GM23338 (cell line): ENCODE results near the gene OBSCN. TPM values are rescaled to one million over a fixed set of nuclear protein-coding genes. Genes with fewer than 3 reads are reported as not detected.

Source experiments
- ATAC-seq: fragments of 200-7000 bp; cut with Tn5 transposase; 3 replicates; pipeline ENCODE4 v1.9.1; 2020
- DNase-seq: peaks from one replicate; pipeline ENCODE4 v3.0.0-alpha.2; 2015; ENCODE audit warnings: low spot score
- H2AFZ ChIP-seq: fragments of 200-600 bp; sonication (generic); 2 replicates; pipeline ENCODE4 v1.8.0; 2016; ENCODE audit warnings: antibody characterized with exemption, mild to moderate bottlenecking, moderate library complexity
- H3F3A ChIP-seq: fragments of 200-600 bp; sonication (generic); replicated peaks from 2 replicates; pipeline ENCODE4 v1.8.0; 2017; ENCODE audit warnings: antibody characterized with exemption, mixed run types, low read depth
- H3K27ac ChIP-seq: fragments of 200-600 bp; sonication (generic); 2 replicates; pipeline ENCODE4 v1.6.1; 2016; ENCODE audit warnings: low read depth
- H3K27me3 ChIP-seq: fragments of 200-600 bp; sonication (generic); 2 replicates; pipeline ENCODE4 v1.8.0; 2016; ENCODE audit warnings: mild to moderate bottlenecking, mixed run types, moderate library complexity; ENCODE audit not compliant: insufficient read depth
- H3K36me3 ChIP-seq: fragments of 200-600 bp; sonication (generic); 2 replicates; pipeline ENCODE4 v1.8.0; 2016; ENCODE audit warnings: mild to moderate bottlenecking; ENCODE audit not compliant: insufficient read depth
- H3K4me1 ChIP-seq: fragments of 200-600 bp; sonication (generic); 2 replicates; pipeline ENCODE4 v1.8.0; 2016; ENCODE audit warnings: mild to moderate bottlenecking, moderate library complexity; ENCODE audit not compliant: insufficient read depth
- H3K4me2 ChIP-seq: fragments of 200-600 bp; sonication (generic); 2 replicates; pipeline ENCODE4 v1.7.1; 2017; ENCODE audit warnings: mixed run types
- H3K4me3 ChIP-seq: fragments of 200-600 bp; sonication (generic); 2 replicates; pipeline ENCODE4 v1.6.1; 2016; ENCODE audit warnings: mixed run types
- H3K79me2 ChIP-seq: fragments of 200-600 bp; sonication (generic); replicated peaks from 2 replicates; pipeline ENCODE4 v1.8.0; 2017; ENCODE audit warnings: mild to moderate bottlenecking; ENCODE audit not compliant: insufficient read depth
- H3K9me2 ChIP-seq: fragments of 200-600 bp; sonication (generic); 2 replicates; pipeline ENCODE4 v1.8.0; 2017; ENCODE audit not compliant: insufficient read depth
- H4K20me1 ChIP-seq: fragments of 200-600 bp; sonication (generic); replicated peaks from 2 replicates; pipeline ENCODE4 v1.8.0; 2017; ENCODE audit warnings: mild to moderate bottlenecking; ENCODE audit not compliant: insufficient read depth
- H3K27ac Mint-ChIP-seq: 2 replicates; pipeline ENCODE4 v1.8.0; 2020; ENCODE audit warnings: inconsistent platforms, mild to moderate bottlenecking, moderate library complexity, mixed read lengths
- H3K27me3 Mint-ChIP-seq: 3 replicates; pipeline ENCODE4 v1.8.0; 2022; ENCODE audit warnings: low read depth, mild to moderate bottlenecking, moderate library complexity, mixed read lengths, inconsistent platforms; ENCODE audit not compliant: insufficient read depth, poor library complexity
- H3K36me3 Mint-ChIP-seq: 3 replicates; pipeline ENCODE4 v1.8.0; 2021; ENCODE audit warnings: low read depth, mild to moderate bottlenecking, inconsistent platforms, moderate library complexity, mixed read lengths
- H3K4me1 Mint-ChIP-seq: 3 replicates; pipeline ENCODE4 v1.8.0; 2020; ENCODE audit warnings: mild to moderate bottlenecking, inconsistent platforms, mixed read lengths
- H3K4me3 Mint-ChIP-seq: 3 replicates; pipeline ENCODE4 v1.8.0; 2021; ENCODE audit warnings: moderate library complexity, mild to moderate bottlenecking, inconsistent platforms, mixed read lengths
- H3K9me3 Mint-ChIP-seq: 3 replicates; pipeline ENCODE4 v1.8.0; 2020; ENCODE audit warnings: moderate library complexity, mild to moderate bottlenecking, inconsistent platforms, mixed read lengths
- CTCF ChIP-seq, 2 experiments: fragments of 200-600 bp in 1 of 2; sonication (generic) in 1 of 2; conservative IDR thresholded peaks; 2 replicates each; pipeline versions ENCODE4 v1.5.1 to v1.6.1; 2016 to 2017; ENCODE audit warnings: antibody characterized with exemption in 2 of 2, low read depth in 2 of 2, mild to moderate bottlenecking in 2 of 2, moderate library complexity in 1 of 2
- EZH2 ChIP-seq: fragments of 200-600 bp; sonication (generic); IDR thresholded peaks from one replicate; pipeline ENCODE4 v1.8.0; 2017; ENCODE audit warnings: antibody characterized with exemption, mild to moderate bottlenecking, low read depth; ENCODE audit not compliant: unreplicated experiment
- EZH2phosphoT487 ChIP-seq: fragments of 200-600 bp; sonication (generic); IDR thresholded peaks from one replicate; pipeline ENCODE4 v1.8.1; 2018; ENCODE audit warnings: antibody characterized with exemption; ENCODE audit not compliant: unreplicated experiment
- JUNB ChIP-seq: IDR thresholded peaks from one replicate; pipeline ENCODE4 v1.6.1; 2016; ENCODE audit warnings: antibody characterized with exemption; ENCODE audit not compliant: unreplicated experiment
- NANOG ChIP-seq: IDR thresholded peaks from 2 replicates; pipeline ENCODE4 v1.6.1; 2016; ENCODE audit warnings: antibody characterized with exemption, borderline replicate concordance
- REST ChIP-seq: IDR thresholded peaks from one replicate; pipeline ENCODE4 v1.6.1; 2018; ENCODE audit warnings: antibody characterized with exemption; ENCODE audit not compliant: unreplicated experiment
- STAT1 ChIP-seq: IDR thresholded peaks from one replicate; pipeline ENCODE4 v1.6.1; 2016; ENCODE audit warnings: antibody characterized with exemption; ENCODE audit not compliant: unreplicated experiment
- ZNF114 ChIP-seq: fragments of 250-450 bp; sonication (Bioruptor Pico); IDR thresholded peaks from 2 replicates; pipeline ENCODE4 v1.5.0; 2020; ENCODE audit warnings: mild to moderate bottlenecking, moderate library complexity
- ZNF331 ChIP-seq: fragments of 250-450 bp; sonication (Bioruptor Pico); IDR thresholded peaks from 2 replicates; pipeline ENCODE4 v1.5.0; 2020; ENCODE audit warnings: low read depth, mild to moderate bottlenecking, moderate library complexity
- polyA plus RNA-seq: library from polyadenylated mRNA; unstranded; fragments of >200 nt; fragmentation: Nextera tagmentation; extraction: Ambion mirVana; gene quantifications from 2 replicates; pipeline ENCODE4 v1.2.1, GENCODE V29; 2016
- total RNA-seq: library from RNA; depleted of rRNA; stranded (reverse); fragments of >200 nt; shearing (Covaris generic); gene quantifications from 2 replicates; pipeline ENCODE4 v1.2.3, GENCODE V29; 2014

Gene OBSCN
- total and polyA plus RNA-seq, 2 experiments from 2014 or later, result 8.4 to 38.5 TPM

- ATAC-seq (no peak), DNase-seq (no peak)
- Histone ChIP-seq H3K27ac (no peak overlapping the region), H3K27me3 (no peaks in the 10 kb centered on the region), H2AFZ (no peak overlapping the region), H3K4me1 (no peaks in the 10 kb centered on the region), H3K4me2 (no peak overlapping the region), H3K79me2 (no peaks in the 10 kb centered on the region), H3K9me2 (0 out of 2 replicates have a peak, but pooled peaks cover 6% of the 10 kb centered on the region), H3K36me3 (no peaks in the 10 kb centered on the region), H4K20me1 (no peaks in the 10 kb centered on the region), H3F3A (no peaks in the 10 kb centered on the region), H3K4me3 (no peak overlapping the region)
- H3K9me3 Mint-ChIP-seq, result peaks cover 9% of the 10 kb centered on the region
- H3K27me3 Mint-ChIP-seq, result peaks cover 5% of the 10 kb centered on the region
- TF ChIP-seq REST, result no peak
- no peak for TF ChIP-seq ZNF331 (CRISPR knock-in tag)
- no peak for TF ChIP-seq NANOG
- H3K36me3 Mint-ChIP-seq, result peaks cover 10% of the 10 kb centered on the region
- no peak overlapping the region for H3K4me3 Mint-ChIP-seq
- H3K27ac Mint-ChIP-seq, result peak overlapping the region; percentile 58; the same call in 1 of the 2 replicates
- no peaks in the 10 kb centered on the region for H3K4me1 Mint-ChIP-seq
These were observed 105.9 kb downstream of the OBSCN start for GRCh38 chr1:228313536-228314277.

- Mint-ChIP-seq H3K36me3 (peaks cover 9% of the 10 kb centered on the region), H3K4me3 (no peak overlapping the region), H3K4me1 (no peaks in the 10 kb centered on the region), H3K9me3 (peaks cover 9% of the 10 kb centered on the region; the same call in 2 of the 3 replicates), H3K27me3 (peaks cover 5% of the 10 kb centered on the region), H3K27ac (peak overlapping the region; percentile 58; the same call in 1 of the 2 replicates)
- H3K4me2 ChIP-seq, result no peak overlapping the region
- no peak overlapping the region for H3K27ac ChIP-seq
- ATAC-seq (no peak), DNase-seq (no peak)
- H3K9me2 ChIP-seq, result peaks cover 9% of the 10 kb centered on the region; the same call in 1 of the 2 replicates
- H3K79me2 ChIP-seq, result no peaks in the 10 kb centered on the region
- H4K20me1 ChIP-seq, result no peaks in the 10 kb centered on the region
- H3K36me3 ChIP-seq, result no peaks in the 10 kb centered on the region
- no peak overlapping the region for H3K4me3 ChIP-seq
- H3K4me1 ChIP-seq, result no peaks in the 10 kb centered on the region
- H3K27me3 ChIP-seq, result no peaks in the 10 kb centered on the region
- no peak overlapping the region for H2AFZ ChIP-seq
- H3F3A ChIP-seq, result no peaks in the 10 kb centered on the region
- no peak for TF ChIP-seq EZH2phosphoT487
- no peak for TF ChIP-seq CTCF (conservative IDR thresholded peaks at IDR 0.05; ENCODE audit: low read depth in 2 of 2)
- TF ChIP-seq ZNF331 (CRISPR knock-in tag), result no peak
- no peak for TF ChIP-seq ZNF114
- no peak for TF ChIP-seq EZH2
- no peak for TF ChIP-seq STAT1
- TF ChIP-seq JUNB, result no peak
- no peak for TF ChIP-seq REST
These were observed 106.4 kb downstream of the OBSCN start for GRCh38 chr1:228314315-228314657.
